NOMO-1 (cell line): ENCODE data around the gene MRPL1.
"Not testable (repeated sequence)": the region's sequence is repeated elsewhere in the genome, so short reads cannot be mapped to it uniquely, and the experiment has no call there.

ENCODE experiments used
- DNase-seq, 2 experiments: peaks; one replicate each; lab custom pipeline; 2025; ENCODE audit not compliant: unreplicated experiment in 2 of 2; lab: John Stamatoyannopoulos, UW

MRPL1 gene

GRCh38 chr4:77963004-77963403 is 100.4 kb downstream of the MRPL1 start:
- no peak for DNase-seq

DNA sequence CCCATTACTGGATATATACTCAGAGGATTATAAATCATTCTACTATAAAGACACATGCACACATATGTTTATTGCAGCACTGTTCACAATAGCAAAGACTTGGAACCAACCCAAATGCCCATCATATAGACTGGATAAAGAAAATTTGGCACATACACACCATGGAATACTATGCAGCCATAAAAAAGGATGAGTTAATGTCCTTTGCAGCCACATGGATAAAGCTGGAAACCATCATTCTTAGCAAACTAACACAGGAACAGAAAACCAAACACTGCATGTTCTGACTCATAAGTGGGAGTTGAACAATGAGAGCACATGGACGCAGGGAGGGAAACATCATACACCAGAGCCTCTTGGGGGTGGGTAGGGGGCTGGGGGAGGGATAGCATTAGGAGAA is 111.0 kb downstream of the MRPL1 start:
- DNase-seq: not testable (repeated sequence)

DNA sequence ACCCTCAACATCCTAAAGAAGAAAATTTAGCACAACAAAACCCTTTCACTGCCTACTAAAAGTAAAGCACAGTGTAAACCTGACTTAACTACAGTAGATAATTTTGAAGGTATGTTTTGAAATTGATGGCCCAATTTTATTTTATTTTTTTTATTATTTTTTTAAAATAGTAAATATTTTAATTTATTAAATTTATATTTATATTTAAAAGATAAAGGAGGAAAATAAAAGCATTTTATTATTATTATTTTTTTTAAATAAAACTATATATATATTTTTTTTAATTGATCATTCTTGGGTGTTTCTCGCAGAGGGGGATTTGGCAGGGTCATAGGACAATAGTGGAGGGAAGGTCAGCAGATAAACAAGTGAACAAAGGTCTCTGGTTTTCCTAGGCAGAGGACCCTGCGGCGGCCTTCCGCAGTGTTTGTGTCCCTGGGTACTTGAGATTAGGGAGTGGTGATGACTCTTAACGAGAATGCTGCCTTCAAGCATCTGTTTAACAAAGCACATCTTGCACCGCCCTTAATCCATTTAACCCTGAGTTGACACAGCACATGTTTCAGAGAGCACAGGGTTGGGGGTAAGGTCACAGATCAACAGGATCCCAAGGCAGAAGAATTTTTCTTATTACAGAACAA is 120.4 kb downstream of the MRPL1 start:
- DNase-seq: not testable (repeated sequence)

GRCh38 chr4:77983612-77984311 is 121.1 kb downstream of the MRPL1 start:
- not testable (repeated sequence) for DNase-seq

DNA sequence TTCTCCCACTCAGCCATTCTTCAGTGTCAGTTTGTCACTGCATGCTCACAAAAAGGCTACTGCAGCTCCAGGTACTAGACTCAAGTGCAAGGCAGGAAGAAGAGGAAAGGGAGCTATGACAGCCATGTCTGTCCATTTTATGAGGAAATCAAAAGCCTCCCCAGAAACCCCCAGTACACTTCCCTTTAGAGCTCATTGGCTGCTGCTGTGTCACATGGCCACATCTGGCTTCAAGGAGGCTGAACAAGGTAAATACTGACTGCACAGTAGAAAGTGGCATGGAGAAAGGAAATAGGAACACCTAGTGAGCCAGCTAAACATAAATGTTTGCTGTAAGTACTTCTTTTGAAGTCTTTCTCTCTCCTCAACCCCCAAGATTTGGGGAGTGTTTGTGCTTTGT is 127.3 kb downstream of the MRPL1 start:
- no peak for DNase-seq

- no peak for DNase-seq
Measured at GRCh38 chr4:77990456-77990855, 127.8 kb downstream of the MRPL1 start.

- no peak for DNase-seq
Measured at GRCh38 chr4:77990904-77991358, 128.3 kb downstream of the MRPL1 start.

- DNase-seq: no peak
Measured at GRCh38 chr4:77992581-77992980, 130.0 kb downstream of the MRPL1 start.

DNA sequence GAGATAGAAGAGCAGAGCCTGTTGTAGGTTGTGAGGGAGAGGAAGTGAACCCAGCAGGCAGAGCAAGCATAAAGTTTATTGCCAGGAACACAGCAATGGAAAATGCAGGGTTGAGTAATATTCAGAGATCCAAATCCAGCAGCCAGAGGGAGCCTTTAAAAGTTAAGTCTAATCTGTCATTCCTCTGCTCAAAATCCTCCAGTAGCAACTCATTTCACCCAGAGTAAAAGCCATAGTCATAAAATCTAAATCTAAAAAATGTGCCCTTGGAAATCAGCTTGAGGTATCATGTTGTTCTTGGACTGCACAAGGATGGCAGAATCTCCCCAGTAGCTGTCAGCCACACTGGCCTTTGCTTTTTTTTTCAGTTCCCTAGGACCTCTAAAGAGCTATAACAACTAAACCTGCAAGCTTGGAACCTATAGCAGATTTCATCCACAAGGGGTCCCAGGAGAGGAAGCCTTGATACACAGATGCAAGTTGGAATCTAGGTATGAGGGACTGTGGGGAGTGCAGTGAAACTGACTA is 131.6 kb downstream of the MRPL1 start:
- no peak for DNase-seq

- no peak for DNase-seq
Measured at GRCh38 chr4:77996076-77996475, 133.4 kb downstream of the MRPL1 start.

DNA sequence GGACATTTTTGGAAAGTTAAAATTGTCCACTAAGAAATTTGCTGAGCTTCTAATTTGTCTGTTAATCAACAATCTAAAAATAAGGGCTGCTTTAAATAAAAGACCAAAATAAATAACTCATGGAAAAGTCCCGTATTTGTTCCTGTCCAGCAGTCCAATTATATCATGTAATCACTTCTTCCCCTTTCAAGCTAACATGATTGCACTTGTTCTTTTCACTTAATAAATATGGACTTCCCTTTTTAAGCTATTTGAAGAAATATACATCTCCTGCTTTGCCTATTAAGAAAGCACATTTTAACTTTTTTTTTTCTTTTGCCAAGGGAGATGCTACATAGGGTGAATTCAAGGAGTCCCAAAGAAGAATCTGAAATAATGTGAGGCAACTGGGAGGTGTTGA is 138.9 kb downstream of the MRPL1 start:
- no peak for DNase-seq

GRCh38 chr4:78002260-78002659 is 139.6 kb downstream of the MRPL1 start:
- no peak for DNase-seq
